Rectal smooth muscle tissue (tissue), 1 donor: ENCODE measurements around the gene CACNA1G.

Source experiments
- H3K27ac ChIP-seq: one replicate; pipeline ENCODE4 v1.7.0; 2013; ENCODE audit warnings: low read depth, low read length, inconsistent platforms
- H3K27me3 ChIP-seq: one replicate; pipeline ENCODE4 v1.7.0; 2013; ENCODE audit warnings: low read length; ENCODE audit not compliant: control insufficient read depth, insufficient read depth
- H3K36me3 ChIP-seq: one replicate; pipeline ENCODE4 v1.7.0; 2013; ENCODE audit warnings: low read length; ENCODE audit not compliant: control insufficient read depth, insufficient read depth
- H3K4me1 ChIP-seq: one replicate; pipeline ENCODE4 v1.7.0; 2013; ENCODE audit warnings: low read length; ENCODE audit not compliant: control insufficient read depth, insufficient read depth
- H3K4me3 ChIP-seq: one replicate; pipeline ENCODE4 v1.7.0; 2013; ENCODE audit warnings: low read length
- H3K9ac ChIP-seq: one replicate; pipeline ENCODE4 v1.7.0; 2013; ENCODE audit warnings: low read length

The CACNA1G gene

GRCh38 chr17:50522766-50523165 lies 37.7 kb upstream of the CACNA1G start:
- H3K27ac ChIP-seq = no peak overlapping the region
- no peaks in the 10 kb centered on the region for H3K36me3 ChIP-seq
- H3K9ac ChIP-seq = no peak overlapping the region
- H3K4me3 ChIP-seq = no peak overlapping the region
- no peaks in the 10 kb centered on the region for H3K4me1 ChIP-seq
- no peaks in the 10 kb centered on the region for H3K27me3 ChIP-seq

GRCh38 chr17:50523208-50523607 lies 37.3 kb upstream of the CACNA1G start:
- H3K27ac ChIP-seq = no peak overlapping the region

GRCh38 chr17:50524838-50525237 lies 35.7 kb upstream of the CACNA1G start:
- Histone ChIP-seq H3K9ac (no peak overlapping the region), H3K27me3 (no peaks in the 10 kb centered on the region), H3K36me3 (no peaks in the 10 kb centered on the region), H3K4me1 (no peaks in the 10 kb centered on the region), H3K27ac (no peak overlapping the region), H3K4me3 (no peak overlapping the region)

More at GRCh38 chr17:50523208-50523607, 37.3 kb upstream of the CACNA1G start:
- Histone ChIP-seq H3K27me3 (no peaks in the 10 kb centered on the region), H3K4me3 (no peak overlapping the region), H3K4me1 (no peaks in the 10 kb centered on the region), H3K36me3 (no peaks in the 10 kb centered on the region), H3K9ac (no peak overlapping the region)

GRCh38 chr17:50527155-50527762 lies 33.3 kb upstream of the CACNA1G start:
- Histone ChIP-seq H3K4me1 (no peaks in the 10 kb centered on the region), H3K9ac (no peak overlapping the region), H3K27me3 (peaks cover 6% of the 10 kb centered on the region), H3K27ac (no peak overlapping the region), H3K4me3 (no peak overlapping the region), H3K36me3 (no peaks in the 10 kb centered on the region)

GRCh38 chr17:50527949-50528474 lies 32.5 kb upstream of the CACNA1G start:
- no peak overlapping the region for H3K4me3 ChIP-seq
- no peaks in the 10 kb centered on the region for H3K4me1 ChIP-seq
- H3K27ac ChIP-seq = no peak overlapping the region
- H3K27me3 ChIP-seq = peaks cover 10% of the 10 kb centered on the region
- H3K9ac ChIP-seq = no peak overlapping the region
- H3K36me3 ChIP-seq = no peaks in the 10 kb centered on the region

GRCh38 chr17:50529849-50530248 lies 30.7 kb upstream of the CACNA1G start:
- Histone ChIP-seq H3K36me3 (no peaks in the 10 kb centered on the region), H3K27ac (no peak overlapping the region), H3K4me3 (no peak overlapping the region), H3K27me3 (peaks cover 17% of the 10 kb centered on the region), H3K9ac (no peak overlapping the region), H3K4me1 (peaks cover 5% of the 10 kb centered on the region)

- no peak overlapping the region for H3K27ac ChIP-seq
Observed at GRCh38 chr17:50531428-50532025, 29.0 kb upstream of the CACNA1G start.

GRCh38 chr17:50532452-50533024 lies 28.0 kb upstream of the CACNA1G start, which contains the start of gene EPN3:
Gene EPN3, plus strand, starts transcription at chr17:50532735. Its CDS starts 3,822 bp downstream, at chr17:50536557.
- Histone ChIP-seq H3K4me3 (peak within 1 kb of the TSS; percentile 56), H3K27ac (no peak within 1 kb of the TSS), H3K9ac (no peak within 1 kb of the TSS), H3K27me3 (peaks cover 17% of the 10 kb centered on the region), H3K36me3 (no peaks in the 10 kb centered on the region), H3K4me1 (peaks cover 5% of the 10 kb centered on the region)

More at GRCh38 chr17:50531428-50532025, 29.0 kb upstream of the CACNA1G start:
- Histone ChIP-seq H3K4me3 (no peak overlapping the region), H3K36me3 (no peaks in the 10 kb centered on the region), H3K4me1 (peaks cover 5% of the 10 kb centered on the region), H3K9ac (no peak overlapping the region), H3K27me3 (peaks cover 17% of the 10 kb centered on the region)

- no peak overlapping the region for H3K27ac ChIP-seq
- H3K36me3 ChIP-seq = no peaks in the 10 kb centered on the region
- no peak overlapping the region for H3K9ac ChIP-seq
- peaks cover 17% of the 10 kb centered on the region for H3K27me3 ChIP-seq
- H3K4me3 ChIP-seq = peak overlapping the region; percentile 56
- H3K4me1 ChIP-seq = peaks cover 5% of the 10 kb centered on the region
Observed at GRCh38 chr17:50533185-50533584, 27.3 kb upstream of the CACNA1G start.

- no peaks in the 10 kb centered on the region for H3K36me3 ChIP-seq
- peaks cover 5% of the 10 kb centered on the region for H3K4me1 ChIP-seq
- no peak overlapping the region for H3K9ac ChIP-seq
- H3K4me3 ChIP-seq = peak overlapping the region; percentile 56
- peaks cover 17% of the 10 kb centered on the region for H3K27me3 ChIP-seq
- H3K27ac ChIP-seq = no peak overlapping the region
Observed at GRCh38 chr17:50533720-50534148, 26.8 kb upstream of the CACNA1G start.

- Histone ChIP-seq H3K36me3 (no peaks in the 10 kb centered on the region), H3K27ac (no peak overlapping the region), H3K4me1 (peaks cover 5% of the 10 kb centered on the region), H3K4me3 (peak overlapping the region; percentile 21), H3K9ac (no peak overlapping the region), H3K27me3 (peaks cover 17% of the 10 kb centered on the region)
Observed at GRCh38 chr17:50534222-50534978, 26.1 kb upstream of the CACNA1G start.

GRCh38 chr17:50534979-50535326 lies 25.6 kb upstream of the CACNA1G start:
- Histone ChIP-seq H3K27ac (no peak overlapping the region), H3K4me1 (peaks cover 5% of the 10 kb centered on the region), H3K4me3 (peak overlapping the region; percentile 21)

More at GRCh38 chr17:50534979-50535326, 25.6 kb upstream of the CACNA1G start:
- Histone ChIP-seq H3K9ac (no peak overlapping the region), H3K27me3 (peaks cover 17% of the 10 kb centered on the region), H3K36me3 (no peaks in the 10 kb centered on the region)
